Neural cell (in vitro differentiated cells): ENCODE results near the gene PCDHA9.

Source experiments
- CTCF ChIP-seq: fragments of 450-650 bp; IDR thresholded peaks from 2 replicates; pipeline ENCODE4 v1.5.1; 2014; ENCODE audit warnings: antibody characterized with exemption, mild to moderate bottlenecking, moderate library complexity; ENCODE audit not compliant: poor library complexity, severe bottlenecking
- EP300 ChIP-seq: fragments of 450-650 bp; conservative IDR thresholded peaks from 2 replicates; pipeline ENCODE4 v1.6.1; 2014; ENCODE audit warnings: antibody characterized with exemption, mild to moderate bottlenecking, moderate library complexity; ENCODE audit not compliant: poor library complexity, severe bottlenecking
- EZH2 ChIP-seq: fragments of 200-600, 300-800 bp; shearing (Covaris generic), sonication (generic); IDR thresholded peaks from 2 replicates; pipeline ENCODE4 v1.6.1; 2014; ENCODE audit warnings: antibody characterized with exemption, low read length, borderline replicate concordance, mild to moderate bottlenecking; ENCODE audit not compliant: insufficient read depth, poor library complexity, severe bottlenecking
- MXI1 ChIP-seq: fragments of 450-650 bp; conservative IDR thresholded peaks from 2 replicates; pipeline ENCODE4 v1.6.1; 2014; ENCODE audit warnings: antibody characterized with exemption, mild to moderate bottlenecking; ENCODE audit not compliant: poor library complexity, severe bottlenecking
- POLR2AphosphoS5 ChIP-seq: IDR thresholded peaks from 2 replicates; pipeline ENCODE4 v1.6.1; 2012

GRCh38 chr5:140828362-140828737 is 19.8 kb upstream of the PCDHA9 start:
- TF ChIP-seq CTCF (no peak), EP300 (no peak), MXI1 (no peak), POLR2AphosphoS5 (no peak), EZH2 (no peak)
